ENCODE measurements around the gene CDC25B. TPM values are rescaled to one million over a fixed set of nuclear protein-coding genes. Genes with fewer than 3 reads are reported as not detected.
A peak's percentile ranks its signal among the peaks of the same experiment; 100 is the strongest.

The CDC25B gene
- total RNA-seq, 1 donor from 2014 or later, result 46.5 TPM

DNA sequence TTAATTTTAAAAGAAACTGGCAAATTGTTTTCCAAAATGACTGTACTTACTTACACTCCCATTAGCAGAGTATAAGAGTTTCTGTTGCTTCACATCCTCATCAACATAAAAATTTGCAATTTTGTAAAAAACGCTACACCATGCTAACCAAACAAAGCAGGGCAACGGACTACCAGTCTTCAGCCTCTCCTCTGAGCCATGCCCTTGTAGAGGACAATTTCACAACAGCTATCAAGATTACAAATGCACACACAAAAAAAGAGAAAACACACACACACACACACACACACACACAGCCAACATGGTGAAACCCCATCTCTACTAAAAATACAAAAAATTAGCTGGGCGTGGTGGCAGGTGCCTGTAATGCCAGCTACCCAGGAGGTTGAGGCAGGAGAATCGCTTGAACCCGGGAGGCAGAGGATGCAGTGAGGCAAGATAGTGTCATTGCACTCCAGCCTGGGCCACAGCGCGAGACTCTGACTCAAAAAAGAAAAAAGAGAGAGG, 24.5 kb upstream of the CDC25B start:
- DNase-seq (ENCODE audit: low read depth, low spot score), result no peak
- no peak for TF ChIP-seq CTCF (conservative IDR thresholded peaks at IDR 0.05)
- Mint-ChIP-seq H3K27me3 (ENCODE audit: low read depth) (peaks cover 22% of the 10 kb centered on the region), H3K27ac (ENCODE audit: unreplicated experiment) (no peak overlapping the region), H3K36me3 (ENCODE audit: low read depth) (no peaks in the 10 kb centered on the region), H3K4me3 (no peak overlapping the region), H3K4me1 (peaks cover 15% of the 10 kb centered on the region), H3K9me3 (no peaks in the 10 kb centered on the region)

- no peaks in the 10 kb centered on the region for H3K36me3 Mint-ChIP-seq (ENCODE audit: low read depth)
- H3K27ac Mint-ChIP-seq (ENCODE audit: unreplicated experiment), result no peak overlapping the region
- H3K27me3 Mint-ChIP-seq (ENCODE audit: low read depth), result peaks cover 59% of the 10 kb centered on the region
- no peaks in the 10 kb centered on the region for H3K9me3 Mint-ChIP-seq
- TF ChIP-seq CTCF (conservative IDR thresholded peaks at IDR 0.05), result no peak
- H3K4me1 Mint-ChIP-seq, result peaks cover 3% of the 10 kb centered on the region
- no peak for DNase-seq (ENCODE audit: low read depth, low spot score)
- peak overlapping the region; percentile 6 for H3K4me3 Mint-ChIP-seq
Observed at GRCh38 chr20:3775457-3776108, 20.5 kb upstream of the CDC25B start.

GRCh38 chr20:3777381-3777715, 18.8 kb upstream of the CDC25B start:
- Mint-ChIP-seq H3K36me3 (ENCODE audit: low read depth) (no peaks in the 10 kb centered on the region), H3K4me3 (peak overlapping the region; percentile 54), H3K27ac (ENCODE audit: unreplicated experiment) (no peak overlapping the region), H3K4me1 (peaks cover 16% of the 10 kb centered on the region), H3K27me3 (ENCODE audit: low read depth) (peaks cover 66% of the 10 kb centered on the region), H3K9me3 (no peaks in the 10 kb centered on the region)
- DNase-seq (ENCODE audit: low read depth, low spot score), result no peak
- TF ChIP-seq CTCF (conservative IDR thresholded peaks at IDR 0.05), result no peak

DNA sequence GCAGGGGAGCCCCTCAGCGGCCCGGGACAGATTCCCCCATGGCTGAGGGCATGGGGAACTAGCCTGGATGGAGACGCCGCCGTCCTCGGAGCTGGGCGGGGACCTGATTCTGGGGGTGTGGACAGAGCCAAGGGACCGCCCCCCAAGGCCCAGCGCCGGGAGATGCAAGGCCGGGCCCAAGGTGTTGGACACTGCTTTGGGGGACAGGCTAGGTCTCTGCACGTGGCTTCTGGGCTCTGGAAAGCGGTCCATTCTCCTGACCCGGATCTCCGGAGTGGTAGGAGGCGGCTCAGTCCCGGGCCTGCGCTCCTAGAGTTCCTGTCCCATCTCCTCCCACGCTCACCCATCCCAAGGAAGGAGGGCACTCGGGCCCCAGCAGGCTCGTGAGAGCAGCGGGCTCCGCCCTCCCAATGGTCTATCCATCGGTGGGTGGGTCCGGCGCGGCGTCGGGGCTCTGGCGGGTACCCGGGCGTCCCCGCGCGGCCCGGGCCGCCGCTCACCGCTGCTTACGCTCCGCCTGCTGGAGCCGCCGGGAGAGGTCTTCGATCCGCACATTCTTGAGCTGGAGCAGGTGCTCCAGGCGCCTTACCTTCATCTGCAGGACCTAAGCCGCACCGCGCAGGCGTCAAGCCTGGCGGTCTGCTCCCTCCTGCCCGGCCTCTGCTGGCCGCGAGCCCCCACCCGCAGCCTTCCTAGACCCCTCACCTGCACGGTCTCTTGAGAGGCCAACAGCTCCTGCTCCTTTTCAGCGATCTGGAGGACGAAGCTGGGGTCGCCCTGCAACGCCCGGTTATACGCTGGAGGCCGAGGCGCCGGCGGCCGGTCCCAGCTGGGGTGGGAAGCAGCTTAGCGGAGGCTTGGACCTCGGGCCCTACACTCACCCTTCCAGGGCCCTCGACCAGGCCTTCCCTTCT, 18.1 kb upstream of the CDC25B start:
- Mint-ChIP-seq H3K36me3 (ENCODE audit: low read depth) (no peaks in the 10 kb centered on the region), H3K27me3 (ENCODE audit: low read depth) (peaks cover 64% of the 10 kb centered on the region), H3K9me3 (no peaks in the 10 kb centered on the region), H3K27ac (ENCODE audit: unreplicated experiment) (no peak overlapping the region), H3K4me1 (peaks cover 22% of the 10 kb centered on the region), H3K4me3 (peak overlapping the region; percentile 65)
- TF ChIP-seq CTCF (conservative IDR thresholded peaks at IDR 0.05), result no peak
- DNase-seq (ENCODE audit: low read depth, low spot score), result peak; percentile 37

DNA sequence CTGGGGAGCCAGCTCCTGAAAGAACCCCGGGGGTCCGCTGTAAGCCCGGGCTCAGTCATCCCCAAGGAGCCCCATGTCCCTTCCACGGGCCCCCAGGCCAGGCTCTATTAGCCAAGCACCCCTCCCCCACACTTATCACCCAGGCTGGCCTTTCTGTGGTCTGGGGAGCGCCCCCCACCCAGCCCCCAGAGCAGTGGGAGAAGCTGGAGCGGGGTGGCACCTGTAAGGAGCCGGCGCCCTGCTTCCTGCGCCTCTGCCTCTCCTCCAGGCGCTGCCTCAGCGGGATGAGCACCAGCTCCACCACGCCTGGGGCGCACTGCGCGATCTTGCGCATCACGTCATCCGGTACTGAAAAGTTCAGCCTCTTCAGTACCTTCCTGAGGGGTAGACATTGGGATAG, 17.1 kb upstream of the CDC25B start:
- Mint-ChIP-seq H3K4me3 (peak overlapping the region; percentile 35), H3K36me3 (ENCODE audit: low read depth) (peaks cover 2% of the 10 kb centered on the region), H3K27me3 (ENCODE audit: low read depth) (peaks cover 64% of the 10 kb centered on the region), H3K9me3 (no peaks in the 10 kb centered on the region), H3K27ac (ENCODE audit: unreplicated experiment) (no peak overlapping the region), H3K4me1 (peaks cover 27% of the 10 kb centered on the region)
- DNase-seq (ENCODE audit: low read depth, low spot score), result no peak
- TF ChIP-seq CTCF (conservative IDR thresholded peaks at IDR 0.05), result no peak
